GM19468 (cell line): ENCODE results near the gene TMEM179.

Experiments used
- ATAC-seq: cut with Tn5 transposase; IDR thresholded peaks from one replicate; pipeline ENCODE4 v1.9.1; 2021; ENCODE audit warnings: mild to moderate bottlenecking, moderate library complexity, moderate number of reproducible peaks; ENCODE audit not compliant: unreplicated experiment; ENCODE audit errors: extremely low read depth

TMEM179 gene

GRCh38 chr14:104573930-104574329 lies 30.6 kb downstream of the TMEM179 start:
- ATAC-seq = no peak

DNA sequence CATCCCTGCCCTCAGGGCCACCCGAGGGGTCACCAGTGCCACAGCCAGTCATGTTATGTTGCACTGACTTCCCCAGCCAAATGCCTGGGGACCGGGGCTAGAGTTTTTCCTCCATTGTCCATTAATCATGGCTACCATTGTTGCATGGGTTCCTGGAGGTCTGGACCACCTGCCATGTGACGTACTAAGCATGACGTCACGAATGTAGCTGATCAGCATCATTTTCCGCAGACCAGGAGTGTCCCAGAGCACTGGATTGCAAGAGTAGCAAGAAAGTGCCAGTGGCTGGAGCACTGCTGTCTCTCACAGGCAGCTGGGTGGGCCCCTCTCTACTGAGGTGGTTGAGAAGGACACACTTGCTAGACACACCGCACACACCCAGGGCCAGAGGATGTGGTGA lies 31.9 kb downstream of the TMEM179 start:
- ATAC-seq = no peak

GRCh38 chr14:104572024-104572626 lies 32.4 kb downstream of the TMEM179 start:
- no peak for ATAC-seq

- no peak for ATAC-seq
These were observed 33.3 kb downstream of the TMEM179 start for GRCh38 chr14:104571246-104571645.

DNA sequence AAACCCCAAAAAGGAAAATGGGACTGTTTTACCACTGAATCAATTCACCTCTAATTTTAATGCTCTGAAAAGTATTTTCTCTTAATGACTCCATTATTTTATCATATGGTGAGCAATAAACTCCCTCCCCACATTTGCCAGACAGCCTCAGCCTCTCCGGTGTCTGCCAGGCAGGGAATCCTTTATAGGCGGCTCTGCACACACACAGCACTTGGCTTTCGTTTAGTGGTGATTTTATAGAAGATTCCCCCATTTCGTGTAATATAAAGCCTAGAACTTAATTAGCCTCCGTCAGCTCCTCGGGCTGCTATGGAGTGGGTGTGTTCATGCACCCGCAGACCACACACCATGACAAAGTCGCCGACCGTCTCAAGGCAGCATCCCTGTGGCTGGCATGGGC lies 35.1 kb downstream of the TMEM179 start:
- ATAC-seq = no peak

DNA sequence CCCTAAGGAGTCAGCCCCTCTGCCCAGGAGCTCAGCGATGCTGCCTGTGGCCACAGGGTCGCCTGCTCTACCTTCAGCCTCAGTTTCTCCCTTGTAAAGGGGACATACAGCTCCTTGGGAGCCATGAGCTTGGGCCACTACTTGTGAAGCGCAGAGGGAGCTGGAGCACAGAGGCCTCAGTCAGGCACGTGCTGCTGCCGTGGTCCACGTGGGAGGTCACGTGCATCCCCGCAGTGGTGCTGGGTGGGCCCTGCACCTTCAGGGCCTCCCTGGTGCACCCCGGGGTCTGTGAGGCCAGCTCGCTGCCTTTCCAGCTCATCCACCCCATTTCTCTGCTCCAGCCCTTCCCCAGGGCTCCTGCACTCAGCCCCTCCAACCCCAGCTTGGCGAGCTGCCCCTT lies 36.0 kb downstream of the TMEM179 start:
- no peak for ATAC-seq

DNA sequence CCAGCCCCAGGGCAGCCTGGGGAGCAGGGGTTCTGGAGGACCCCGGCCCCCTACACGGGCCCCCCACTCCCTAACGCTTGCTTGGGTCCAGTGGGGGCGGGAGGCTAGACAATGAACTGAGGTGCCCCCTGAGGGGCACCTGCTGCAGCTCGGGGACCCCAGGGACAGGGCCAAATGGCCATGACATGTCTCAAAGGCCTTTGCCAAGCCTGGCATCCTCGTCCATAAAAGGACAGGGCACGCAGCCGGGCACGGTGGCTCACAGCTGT lies 36.7 kb downstream of the TMEM179 start:
- no peak for ATAC-seq

DNA sequence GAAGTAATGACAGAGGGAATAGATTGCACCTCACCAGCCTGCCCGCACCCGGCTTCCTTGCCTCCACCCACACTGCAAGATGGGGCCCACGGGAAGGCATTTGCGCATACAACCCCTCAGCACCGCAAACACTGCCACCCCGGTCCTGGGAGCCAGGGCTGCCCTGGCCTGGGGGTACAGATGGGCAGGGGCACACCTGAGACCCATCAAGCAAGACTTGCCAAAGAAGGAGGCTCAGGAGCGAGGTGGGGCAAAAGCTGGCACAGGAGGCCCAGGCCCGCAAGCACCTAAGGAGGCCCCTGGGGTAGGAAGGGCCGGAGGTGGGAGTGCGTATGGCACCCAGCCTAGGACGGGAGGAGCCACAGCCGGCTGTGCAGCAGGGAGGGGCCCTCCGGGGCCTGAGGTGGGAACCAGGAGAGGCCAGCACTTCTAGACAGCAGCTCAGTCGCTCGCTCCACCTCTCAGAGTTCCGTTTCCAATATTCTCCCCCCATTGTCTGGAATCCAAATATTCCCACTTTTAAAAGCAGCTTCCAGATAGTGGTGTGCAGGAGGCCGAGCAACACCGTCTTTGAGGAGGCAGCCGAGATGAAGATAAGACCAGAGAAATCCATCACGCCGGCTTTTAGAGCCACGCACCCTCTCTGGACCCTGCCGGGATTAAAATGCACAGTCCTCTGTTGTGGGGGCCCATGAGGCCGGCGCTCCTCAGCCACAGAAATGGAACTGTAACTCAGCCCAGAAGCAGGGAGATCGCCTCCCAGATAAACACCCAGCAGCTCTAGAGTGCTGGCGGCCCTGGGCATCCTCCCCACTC lies 37.2 kb downstream of the TMEM179 start:
- no peak for ATAC-seq

DNA sequence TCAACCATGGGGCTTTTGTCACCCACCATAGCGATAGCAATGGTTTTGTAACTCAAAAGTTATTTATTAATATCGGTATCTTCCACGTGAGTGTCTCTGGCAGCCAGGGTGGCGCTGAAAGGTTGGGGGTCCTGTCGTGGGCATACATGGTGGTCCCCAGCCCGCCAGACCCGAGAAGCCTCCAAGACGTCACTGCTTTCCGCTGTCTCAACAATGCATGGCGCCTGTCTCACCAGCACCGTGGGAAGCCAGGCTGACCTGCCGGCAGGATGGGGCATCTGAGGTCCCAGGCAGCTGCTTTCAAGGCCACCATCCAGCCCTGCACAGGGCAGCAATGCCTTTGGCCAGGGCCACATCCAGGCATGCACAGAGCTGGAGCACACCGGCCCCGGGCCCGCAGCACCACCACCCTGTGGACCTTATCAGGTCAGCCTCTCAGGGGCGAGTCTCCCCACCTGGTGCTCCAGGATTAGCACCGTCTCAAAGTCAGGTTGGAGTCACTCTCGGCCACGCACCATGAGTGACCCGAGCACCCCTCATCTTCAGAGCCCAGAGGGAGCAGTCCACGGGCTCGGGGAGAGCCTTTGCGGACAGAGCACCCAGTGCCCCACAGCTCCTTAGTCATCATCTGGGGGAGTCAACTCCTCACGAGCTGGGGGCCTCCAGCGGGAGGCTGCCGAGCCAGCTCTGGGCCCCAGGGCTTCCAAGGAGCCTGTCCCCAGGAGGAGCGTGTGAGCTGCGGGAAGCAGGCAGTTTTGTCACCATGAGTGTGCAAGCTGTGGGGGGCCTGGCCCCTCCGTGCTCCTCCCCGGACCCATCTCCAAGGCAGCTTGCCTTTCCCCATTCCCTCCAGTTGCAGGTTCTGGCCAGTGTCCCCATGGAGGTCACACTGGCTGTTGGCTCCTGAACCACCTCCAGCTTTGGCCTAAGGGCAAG lies 39.6 kb downstream of the TMEM179 start:
- ATAC-seq = no peak

DNA sequence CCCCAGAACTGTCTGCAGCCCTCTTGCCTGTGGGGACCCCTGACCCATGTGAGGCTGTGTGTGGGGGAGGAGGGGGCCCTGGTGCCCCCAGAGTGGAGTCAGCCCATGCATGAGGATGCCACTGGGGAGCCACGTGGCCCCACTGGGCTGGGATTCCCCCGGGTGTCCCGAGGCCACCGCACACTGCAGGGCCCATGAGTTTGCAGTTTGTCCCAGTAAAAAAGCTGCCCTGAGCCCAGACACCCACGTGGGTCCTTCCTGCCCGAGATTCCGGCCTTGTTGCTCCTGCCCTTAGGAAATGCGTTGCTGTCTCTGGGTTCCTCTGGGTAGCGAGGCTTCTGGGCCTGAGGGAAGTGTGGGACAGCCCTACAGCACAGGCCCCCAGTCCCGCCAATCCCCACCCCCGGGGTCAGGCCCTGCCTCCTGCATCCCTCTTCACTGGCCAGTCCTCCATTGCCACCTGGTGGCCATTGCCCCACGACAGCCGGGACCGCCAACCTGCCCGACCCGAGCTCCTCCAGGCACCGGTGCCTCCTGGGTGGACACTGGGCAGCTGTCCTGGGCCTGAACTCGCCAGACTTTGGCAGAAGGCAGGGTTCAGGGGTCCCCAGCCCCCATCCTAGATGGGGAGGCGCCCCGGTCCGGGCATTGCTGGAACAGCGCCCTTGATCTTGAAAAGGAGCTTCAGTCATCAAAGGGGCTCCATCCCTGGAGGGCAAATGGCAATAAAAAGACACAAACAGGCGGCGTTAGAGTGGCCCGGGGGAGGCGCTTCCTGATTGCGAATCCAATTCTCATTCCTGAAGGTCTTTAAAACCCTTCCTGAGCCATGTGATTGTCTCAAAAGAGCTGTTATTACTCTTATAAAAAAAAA lies 40.6 kb downstream of the TMEM179 start:
- ATAC-seq = no peak

- no peak for ATAC-seq
These were observed 41.3 kb downstream of the TMEM179 start for GRCh38 chr14:104563191-104563741.

DNA sequence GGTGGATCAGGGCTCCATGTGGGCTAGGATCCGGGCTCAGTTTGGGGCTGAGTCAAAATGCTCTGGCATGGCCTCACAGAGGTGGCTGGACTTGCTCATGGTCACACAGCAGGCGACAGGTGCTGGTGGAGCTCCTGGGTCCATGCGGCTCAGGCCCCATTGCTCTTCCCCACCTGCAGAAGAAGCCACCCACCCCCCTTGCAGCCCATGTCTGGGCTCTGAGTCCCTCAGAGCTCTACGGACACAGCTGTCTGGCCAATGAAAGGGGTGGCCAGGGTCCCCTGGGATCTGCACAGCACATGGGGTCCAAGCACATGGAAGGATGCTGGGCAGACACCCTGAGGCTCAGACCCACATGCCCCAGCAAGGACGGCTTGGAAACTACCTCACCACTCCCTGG lies 42.0 kb downstream of the TMEM179 start:
- ATAC-seq = no peak

DNA sequence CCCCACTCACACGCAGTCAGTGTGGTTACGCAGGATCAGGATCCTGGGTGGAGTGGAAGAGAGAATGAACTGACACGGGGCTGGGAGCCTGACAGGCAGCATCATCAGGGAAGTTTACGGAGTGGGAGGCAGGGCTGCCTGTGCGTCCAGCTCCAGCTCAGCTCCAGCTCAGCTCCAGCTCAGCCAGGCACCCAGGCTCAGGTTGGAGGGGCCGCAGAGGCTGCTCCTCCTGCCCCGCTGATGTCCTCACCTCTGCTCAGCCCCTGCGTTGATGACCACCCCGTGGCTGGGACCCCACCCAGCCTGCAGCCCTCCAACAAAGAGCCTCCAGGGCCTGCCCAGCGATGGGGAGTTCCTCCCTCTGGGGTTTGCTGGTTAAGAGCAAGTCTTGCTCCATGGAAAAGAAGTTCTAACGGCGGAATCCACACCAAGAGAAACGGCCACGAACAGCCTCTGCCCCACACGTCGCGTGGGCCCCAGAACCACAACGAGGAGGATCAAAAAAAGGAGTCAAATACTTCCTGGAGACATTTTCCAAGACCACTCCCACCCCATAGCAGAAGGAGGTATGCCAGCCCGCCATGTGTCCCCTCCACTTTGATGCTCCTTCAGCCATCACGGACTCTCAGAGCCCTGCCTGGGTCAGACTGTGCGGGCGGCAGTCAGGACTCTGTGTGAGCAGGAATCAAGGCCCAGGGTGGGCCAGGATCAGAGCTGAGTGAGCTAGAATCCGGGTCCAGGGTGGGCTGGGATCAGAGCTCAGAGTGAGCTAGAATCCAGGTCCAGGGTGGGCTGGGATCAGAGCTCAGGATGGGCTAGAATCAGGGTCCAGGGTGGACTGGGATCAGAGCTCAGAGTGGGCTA lies 42.7 kb downstream of the TMEM179 start:
- no peak for ATAC-seq

DNA sequence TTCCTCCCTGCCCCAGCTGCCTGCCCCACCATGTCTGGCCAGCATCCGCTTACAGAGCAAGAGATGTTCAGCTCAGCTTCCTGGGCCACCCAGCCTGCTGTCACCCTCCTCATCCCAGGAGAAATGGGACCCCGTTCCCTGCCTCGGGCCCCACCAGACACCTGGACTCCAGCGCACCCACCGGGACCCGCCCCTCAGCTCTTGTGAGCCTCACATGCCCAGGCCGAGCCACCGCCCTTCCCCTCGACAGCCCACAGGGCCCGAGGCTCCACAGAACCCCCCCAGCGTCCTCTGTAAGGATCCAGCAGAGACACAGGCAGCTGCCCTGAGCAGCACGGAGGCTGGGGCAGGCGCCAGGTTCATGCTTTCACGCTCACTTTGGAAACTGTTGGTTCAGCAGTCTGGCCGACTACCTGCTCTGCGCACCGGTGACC lies 43.4 kb downstream of the TMEM179 start:
- ATAC-seq = no peak

- ATAC-seq = no peak
These were observed 44.0 kb downstream of the TMEM179 start for GRCh38 chr14:104560586-104560945.

GRCh38 chr14:104559804-104560585 lies 44.6 kb downstream of the TMEM179 start:
- no peak for ATAC-seq

GRCh38 chr14:104559028-104559803 lies 45.4 kb downstream of the TMEM179 start:
- no peak for ATAC-seq
